Limb (tissue), 2 donors: ENCODE measurements around the gene HNF1B.
A peak's percentile ranks its signal among the peaks of the same experiment; 100 is the strongest.
"Not testable (repeated sequence)": the region's sequence is repeated elsewhere in the genome, so short reads cannot be mapped to it uniquely, and the experiment has no call there.

Experiments used
- DNase-seq, 2 donors: peaks; one replicate each; pipeline ENCODE4 v3.0.0-alpha.2; 2016; ENCODE audit errors: extremely low spot score in 2 of 2

The HNF1B gene, protein sequence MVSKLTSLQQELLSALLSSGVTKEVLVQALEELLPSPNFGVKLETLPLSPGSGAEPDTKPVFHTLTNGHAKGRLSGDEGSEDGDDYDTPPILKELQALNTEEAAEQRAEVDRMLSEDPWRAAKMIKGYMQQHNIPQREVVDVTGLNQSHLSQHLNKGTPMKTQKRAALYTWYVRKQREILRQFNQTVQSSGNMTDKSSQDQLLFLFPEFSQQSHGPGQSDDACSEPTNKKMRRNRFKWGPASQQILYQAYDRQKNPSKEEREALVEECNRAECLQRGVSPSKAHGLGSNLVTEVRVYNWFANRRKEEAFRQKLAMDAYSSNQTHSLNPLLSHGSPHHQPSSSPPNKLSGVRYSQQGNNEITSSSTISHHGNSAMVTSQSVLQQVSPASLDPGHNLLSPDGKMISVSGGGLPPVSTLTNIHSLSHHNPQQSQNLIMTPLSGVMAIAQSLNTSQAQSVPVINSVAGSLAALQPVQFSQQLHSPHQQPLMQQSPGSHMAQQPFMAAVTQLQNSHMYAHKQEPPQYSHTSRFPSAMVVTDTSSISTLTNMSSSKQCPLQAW

DNA sequence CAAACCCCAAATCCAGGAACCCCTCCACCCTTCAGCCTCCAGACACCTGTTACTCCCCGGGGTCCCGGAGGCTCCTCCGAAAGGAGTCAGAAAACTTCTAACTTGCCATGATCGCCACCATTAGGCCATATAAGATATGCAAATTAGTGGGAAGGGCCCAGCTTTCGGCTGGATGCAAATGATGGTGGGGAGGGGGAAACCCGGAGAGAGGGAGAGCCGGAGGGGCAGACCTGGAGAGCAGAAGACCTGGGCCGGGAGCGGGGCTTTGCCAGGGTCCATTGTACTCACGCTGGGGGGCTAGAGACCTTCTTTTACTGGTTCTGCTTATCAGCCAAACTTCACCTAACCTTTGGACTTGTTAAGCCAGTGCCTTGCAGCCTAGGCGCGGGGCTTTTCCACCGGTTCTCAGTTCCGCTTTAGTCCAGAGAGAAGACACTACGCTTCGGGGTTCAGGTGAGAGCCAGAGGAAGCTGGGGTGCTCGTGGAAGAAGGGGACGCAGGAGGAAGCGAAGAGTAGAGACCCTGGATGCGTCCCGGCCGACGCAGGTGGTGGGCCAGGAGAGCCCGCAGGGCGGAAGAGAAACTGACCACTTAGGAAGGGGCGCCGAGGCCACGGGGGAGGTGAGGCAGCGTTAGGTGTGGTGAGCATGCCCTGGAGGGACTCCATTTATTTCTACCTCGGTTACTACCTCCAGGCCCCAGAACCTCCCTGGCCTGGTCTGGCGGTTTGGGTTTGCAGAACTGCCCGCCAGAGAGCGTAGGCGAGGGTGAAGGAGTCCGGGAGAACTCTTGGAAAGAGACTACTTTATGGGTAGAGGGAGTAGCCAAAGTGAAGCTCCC is at the start of gene HNF1B:
Gene HNF1B, minus strand, starts transcription at position 99 of the 840 bp plus-strand sequence. CDS start 175 bp downstream, outside the sequence.
- DNase-seq: no peak

DNA sequence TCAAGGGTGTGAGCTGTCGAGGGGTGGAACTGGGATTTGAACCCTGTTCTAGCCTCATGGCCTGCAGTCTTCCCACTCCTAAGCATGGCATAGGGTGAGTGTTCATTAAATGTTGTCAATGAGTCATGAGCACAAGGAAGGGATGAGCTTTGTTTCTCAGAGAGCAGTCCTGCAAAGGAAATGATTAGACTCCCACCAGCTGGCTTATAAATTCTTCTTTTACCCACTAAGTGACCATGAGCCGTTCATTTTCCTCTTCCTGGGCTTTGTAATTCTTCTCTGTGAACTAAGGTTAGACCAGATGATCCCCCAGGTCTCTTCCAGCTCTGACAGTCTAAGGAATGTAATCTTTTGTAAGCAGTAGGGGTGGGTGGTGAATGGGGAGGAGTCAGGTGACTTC is 47.9 kb upstream of the HNF1B start:
- no peak for DNase-seq

DNA sequence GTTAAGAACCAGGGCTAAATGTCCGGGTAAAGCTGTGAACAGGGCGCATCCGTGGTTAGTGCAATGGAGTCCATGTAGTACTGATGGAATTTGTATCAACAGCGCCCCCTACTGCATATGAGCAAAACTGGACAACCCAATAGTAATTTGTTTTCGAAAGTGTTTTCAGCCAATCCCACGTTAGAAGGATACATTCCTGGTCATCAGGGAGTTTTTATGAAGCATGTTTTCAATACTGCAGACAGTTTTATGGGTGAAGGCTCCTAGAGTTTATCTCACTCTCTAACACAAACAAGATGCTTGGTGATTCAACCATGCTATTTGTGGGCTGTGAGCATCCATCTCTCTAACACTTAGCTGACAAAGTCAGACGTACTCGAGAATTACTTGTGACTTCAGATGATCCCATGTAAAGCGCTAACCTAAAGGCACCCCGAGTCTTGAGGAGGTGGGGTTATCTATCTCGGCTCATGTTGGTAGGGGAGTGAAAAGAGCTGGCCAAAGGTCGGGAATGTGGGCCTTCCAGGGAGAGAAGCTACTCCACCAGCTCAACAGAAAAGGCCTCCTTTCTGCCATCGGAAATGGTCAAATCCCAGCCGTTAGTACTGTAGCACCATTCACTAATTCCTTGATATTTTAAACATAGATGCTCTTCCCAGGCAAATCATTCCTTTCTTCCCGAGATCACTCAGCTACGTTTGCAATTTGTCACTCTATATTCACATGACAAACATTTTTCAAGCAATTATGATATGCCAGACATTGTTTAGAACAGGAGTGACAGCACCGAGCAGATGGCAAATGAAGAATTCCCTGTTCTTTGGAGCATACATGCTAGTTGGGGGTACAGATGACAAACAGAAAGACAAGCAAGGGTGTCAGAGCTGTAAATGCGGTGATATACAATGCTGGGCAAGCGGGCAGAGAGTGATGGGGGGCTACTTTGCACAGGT is 46.9 kb upstream of the HNF1B start:
- DNase-seq: no peak

DNA sequence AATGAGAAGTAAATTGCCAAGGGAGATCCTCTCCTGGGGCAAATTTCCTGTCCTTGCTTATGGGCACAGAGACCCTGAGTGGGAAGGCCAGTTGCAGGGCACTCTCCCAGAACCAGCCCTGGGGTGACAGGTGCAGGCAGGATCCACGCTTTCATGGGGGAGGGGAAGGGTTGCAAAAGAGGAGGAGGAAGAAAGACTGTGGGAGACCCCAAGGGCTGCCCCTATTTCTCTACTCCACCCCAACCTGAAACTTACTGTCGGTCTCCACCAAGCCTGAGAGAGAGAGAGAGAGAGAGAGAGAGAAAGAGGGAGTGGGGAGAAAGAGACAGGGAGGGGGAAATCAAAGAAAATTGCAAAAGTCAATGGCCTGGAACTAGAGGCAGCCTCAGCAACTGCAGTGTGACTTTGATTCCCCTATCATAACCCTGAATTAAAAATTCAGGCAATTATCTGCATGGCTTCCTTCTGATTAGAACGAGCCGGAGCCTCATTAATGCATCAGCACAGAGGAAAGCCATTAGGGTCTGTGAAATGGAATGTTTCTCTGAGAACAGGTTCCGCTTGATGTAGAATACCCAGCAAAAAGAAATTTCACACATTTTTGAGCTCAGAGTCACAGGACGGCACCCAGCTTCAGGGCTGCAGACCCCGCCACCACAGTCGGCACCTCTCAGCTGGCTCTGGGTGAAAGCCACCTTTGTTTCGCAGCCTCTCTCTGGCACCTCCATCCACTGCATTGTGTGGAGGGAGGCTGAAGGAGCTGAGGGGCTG is 45.1 kb upstream of the HNF1B start:
- DNase-seq: no peak

DNA sequence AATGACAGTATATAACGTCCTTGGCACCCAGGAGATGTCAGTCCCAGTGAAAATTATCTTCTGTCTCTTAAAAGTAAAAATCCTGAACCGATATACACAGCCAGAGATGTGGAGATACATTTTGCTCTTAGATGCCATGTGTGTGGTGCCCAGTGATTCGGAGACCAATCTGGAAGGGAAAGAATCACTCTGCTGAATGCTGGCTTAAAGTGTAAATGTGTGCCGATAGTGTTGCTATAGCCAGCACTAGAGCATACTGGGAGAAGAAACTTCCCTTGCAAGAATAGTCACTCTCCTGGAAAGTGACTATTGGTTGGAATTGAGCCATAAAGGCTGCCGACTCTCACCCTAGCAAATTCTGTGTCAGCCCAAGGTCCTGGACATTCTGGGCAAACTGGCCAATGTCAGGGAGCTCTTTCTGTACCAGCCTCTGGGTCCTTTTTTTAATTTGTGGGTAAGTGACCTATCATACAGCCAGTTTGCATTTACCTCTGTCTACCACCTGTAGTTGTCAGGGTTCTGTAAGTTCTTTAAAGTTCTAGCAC is 44.2 kb upstream of the HNF1B start:
- DNase-seq: no peak

DNA sequence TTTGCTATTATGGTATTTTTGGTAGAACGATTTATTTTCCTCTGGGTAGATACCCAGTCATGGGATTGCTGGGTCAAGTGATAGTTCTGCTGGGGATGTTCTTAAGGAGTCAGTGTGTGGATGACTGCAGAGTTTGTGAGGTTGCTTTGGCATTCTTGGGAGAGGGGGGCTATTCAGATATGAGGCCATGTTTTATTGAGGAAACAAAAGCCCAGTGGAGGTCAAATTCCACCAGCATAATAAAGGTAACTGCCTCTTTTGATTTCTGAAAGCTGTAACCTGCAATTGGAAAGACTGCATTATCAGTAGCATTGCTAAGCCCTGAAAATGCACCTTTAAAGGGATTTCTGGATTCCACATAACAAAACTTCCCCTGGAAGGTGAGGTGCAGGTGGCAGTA is 43.7 kb upstream of the HNF1B start:
- DNase-seq: no peak

DNA sequence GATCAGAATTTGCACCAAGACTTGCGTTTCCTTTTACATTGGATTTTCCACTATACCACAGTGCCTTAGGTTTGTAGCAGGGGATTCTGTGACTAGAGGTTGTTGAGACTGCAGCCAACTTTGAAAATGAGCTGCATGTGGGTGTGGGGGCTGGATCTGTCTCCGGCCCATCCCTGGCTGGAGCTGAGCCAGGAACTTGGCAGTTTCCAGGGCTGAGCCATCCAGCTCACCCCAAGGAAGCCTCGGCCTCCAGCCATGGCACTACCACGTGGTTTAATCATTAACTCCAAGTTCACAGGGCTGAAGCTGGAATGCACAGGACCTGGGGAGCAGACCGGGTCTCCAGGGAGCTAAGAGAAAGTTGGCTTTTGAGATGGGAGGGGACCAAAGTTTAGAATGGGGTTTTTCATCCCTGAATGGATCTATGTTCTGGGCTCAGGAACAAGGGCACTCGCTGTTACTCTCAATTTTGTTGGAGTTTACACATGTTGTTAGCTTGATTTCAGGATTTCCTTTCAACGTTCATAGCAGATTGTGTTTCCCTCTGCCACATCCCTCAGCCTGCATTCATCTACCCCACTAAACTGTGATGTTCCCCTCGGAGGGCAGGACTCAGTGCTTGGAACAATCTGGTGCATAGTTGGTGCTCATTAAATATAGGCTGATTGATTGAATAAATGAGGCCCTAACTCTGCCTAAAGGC is 42.3 kb upstream of the HNF1B start:
- peak; percentile 13 to 58 for DNase-seq

DNA sequence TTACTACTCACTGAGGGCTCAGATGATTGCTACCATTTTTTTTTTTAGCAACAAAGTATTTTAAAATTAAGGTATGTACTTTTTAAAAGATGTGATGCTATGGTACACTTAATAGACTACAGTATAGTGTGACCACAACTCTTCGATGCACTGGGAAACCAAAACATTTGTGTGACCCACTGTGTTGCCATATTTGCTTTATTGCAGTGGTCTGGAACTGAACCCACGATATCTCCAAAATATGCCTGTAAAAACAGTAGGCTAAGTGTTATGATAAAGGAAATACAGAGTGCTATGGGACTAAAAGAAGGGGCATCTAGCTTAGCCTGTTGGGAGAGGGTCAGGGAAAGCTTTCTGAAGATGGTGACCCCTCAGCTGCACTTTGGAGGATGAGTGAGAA is 41.6 kb upstream of the HNF1B start:
- DNase-seq: no peak

DNA sequence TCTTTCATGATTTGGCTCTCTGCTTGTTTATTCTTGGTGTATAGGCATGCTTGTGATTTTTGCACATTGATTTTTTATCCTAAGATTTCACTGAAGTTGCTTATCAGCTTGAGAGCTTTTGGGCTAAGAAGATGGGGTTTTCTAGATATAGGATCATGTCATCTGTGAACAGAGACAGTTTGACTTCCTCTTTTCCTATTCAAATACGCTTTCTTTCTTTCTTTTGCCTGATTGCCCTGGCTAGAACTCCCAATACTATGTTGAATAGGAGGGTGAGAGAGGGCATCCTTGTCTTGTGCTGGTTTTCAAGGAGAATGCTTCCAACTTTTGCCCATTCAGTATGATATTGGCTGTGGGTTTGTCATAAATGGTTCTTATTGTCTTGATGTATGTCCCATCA is 37.6 kb upstream of the HNF1B start:
- DNase-seq: not testable (repeated sequence)

DNA sequence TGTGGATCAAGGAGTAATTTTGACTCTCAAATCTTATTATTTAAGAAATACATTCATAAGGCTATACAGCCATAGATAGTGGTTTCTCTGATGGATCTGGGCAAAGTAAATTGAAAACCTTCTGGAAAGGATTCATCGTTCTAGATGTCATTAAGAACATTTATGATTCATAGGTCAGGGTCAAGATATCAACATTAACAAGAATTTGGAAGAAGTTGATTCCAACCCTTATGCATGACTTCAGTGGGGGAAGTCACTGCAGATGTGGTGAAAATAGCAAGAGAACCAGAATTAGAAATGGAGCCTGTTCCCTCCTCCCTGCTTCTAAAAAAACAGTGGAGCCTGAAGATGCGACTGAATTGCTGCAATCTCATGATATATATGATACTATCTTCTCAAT is 36.6 kb upstream of the HNF1B start:
- DNase-seq: no peak

DNA sequence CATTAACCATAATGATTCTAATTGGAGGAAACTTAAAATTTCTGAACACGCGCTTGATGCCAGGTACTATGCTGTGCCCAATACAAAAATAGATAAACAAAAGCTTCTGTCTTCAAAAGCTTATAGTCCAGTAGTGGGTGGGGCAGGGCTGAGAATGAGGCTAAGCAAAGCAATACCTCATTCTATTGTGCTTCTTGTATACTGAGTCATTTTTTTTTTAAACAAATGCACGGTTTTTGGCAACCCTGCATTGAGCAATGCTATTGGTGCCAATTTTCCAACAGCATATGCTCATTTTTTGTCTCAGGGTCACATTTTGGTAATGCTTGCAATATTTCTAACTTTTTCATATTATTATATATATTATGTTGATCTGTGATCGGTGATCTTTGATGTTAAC is 34.7 kb upstream of the HNF1B start:
- no peak for DNase-seq

DNA sequence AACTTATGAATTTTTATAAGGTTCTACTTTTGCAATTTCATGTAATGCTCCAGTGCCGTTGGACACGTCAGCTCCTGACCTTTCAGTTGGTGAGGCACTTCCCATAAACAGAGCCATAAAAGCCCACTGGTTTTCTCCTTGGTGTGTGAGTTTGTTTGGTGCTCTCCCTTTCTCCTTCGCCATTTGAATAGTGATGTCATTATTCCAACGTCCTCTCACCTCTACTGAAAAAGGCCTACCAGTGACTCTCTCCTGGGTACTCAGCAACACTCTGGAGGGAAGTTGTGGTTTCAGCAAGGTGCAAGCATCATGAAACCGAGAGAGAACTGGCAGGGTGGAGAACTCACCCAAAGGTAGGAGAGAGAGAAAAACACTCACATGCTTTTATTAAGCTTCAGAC is 29.6 kb upstream of the HNF1B start:
- no peak for DNase-seq

DNA sequence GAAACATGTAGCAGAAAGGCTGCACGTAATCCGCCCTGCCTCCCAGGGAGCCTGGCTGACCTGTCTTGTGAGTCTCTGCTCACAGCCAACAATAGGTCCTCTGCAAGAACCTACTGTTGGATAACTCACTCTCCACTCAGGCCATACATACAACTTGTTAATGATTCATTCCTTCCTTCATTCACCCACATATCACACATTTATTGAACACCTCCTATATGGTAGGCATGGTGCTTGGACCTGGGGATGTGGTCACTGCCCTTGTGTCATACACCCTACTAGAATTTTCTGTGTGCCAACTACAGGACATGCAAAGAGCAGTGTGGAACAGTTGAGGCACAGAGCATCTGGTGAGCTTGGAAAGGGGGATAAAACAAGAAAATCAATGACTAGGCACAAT is 28.1 kb upstream of the HNF1B start:
- DNase-seq: no peak

DNA sequence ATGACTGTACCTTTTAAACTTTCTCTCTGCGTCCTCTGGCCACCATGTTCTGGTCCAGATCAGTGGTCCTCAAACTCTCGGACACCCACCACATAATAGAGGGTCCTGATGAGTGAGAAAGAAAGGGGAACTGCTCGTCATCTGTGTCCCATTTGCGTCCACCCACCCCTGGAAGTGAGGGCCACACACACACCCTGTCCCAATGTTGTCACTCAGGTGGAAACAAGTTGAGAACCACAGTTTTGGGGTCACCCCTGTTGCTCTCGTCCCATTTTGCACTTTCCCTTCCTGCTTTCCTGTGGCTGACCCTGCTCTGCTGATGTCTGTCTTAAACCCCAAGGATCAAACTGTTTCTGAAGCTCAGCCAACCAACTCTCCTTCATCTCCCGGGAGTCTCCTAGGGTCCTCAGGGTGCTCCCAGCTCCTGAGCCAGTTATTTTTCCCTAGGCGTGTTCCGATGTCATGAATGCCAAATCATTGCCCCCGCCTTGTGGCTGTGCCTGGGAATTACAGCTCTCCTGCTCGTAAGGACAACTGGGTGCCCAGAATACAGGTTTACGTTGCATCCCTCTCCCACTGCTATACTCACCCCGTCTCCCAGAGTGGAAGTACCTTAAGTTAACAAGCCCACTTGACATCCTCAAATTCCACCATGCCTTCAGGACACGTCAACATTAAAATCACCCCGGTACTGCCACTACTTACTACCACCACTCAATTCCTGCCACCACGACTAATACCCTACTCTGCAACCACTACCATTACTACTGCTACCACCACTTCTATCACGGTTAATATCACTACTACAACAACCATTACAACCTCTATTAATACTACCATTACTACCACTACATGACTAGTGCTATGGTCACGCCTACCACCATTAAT is 26.0 kb upstream of the HNF1B start:
- peak in 1 of 2 donors; percentile 50 for DNase-seq

DNA sequence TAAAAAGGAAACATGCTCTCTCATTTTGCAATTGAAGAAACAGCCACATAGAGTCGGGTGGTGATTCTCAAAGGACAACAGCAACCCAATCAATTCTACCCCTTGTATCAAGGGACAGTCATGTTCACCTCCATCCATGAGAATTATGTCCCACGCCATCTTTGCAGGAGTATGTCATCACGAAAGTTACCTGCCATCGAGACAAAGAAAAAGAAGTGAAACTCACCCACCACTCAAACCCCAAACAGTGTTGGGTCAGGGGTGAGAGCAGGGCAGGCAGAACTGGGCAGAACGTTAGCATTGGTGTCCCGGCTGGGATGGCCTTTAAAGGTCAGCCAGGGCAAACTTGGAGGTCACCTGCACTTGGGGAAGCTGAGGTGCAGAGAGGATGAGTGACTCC is 24.2 kb upstream of the HNF1B start:
- no peak for DNase-seq

DNA sequence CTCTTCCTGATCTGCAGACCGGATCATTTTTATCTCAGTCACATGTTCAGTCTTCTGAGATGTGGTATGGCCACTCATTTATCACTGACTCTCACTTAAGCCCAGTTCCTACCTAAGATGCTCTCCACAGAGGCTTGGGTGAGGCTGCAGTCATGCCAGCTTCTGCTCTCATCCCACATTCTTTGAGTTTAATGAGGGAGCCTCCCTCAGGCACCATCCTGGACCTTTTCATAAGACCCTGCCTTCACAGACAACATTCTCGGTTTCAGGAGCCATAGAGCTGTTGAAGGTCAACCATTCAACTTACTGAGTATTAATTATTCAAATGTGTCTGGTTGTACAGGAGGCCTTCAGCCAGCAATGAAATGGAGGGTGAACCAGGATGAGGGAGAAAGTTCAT is 23.6 kb upstream of the HNF1B start:
- DNase-seq: no peak

DNA sequence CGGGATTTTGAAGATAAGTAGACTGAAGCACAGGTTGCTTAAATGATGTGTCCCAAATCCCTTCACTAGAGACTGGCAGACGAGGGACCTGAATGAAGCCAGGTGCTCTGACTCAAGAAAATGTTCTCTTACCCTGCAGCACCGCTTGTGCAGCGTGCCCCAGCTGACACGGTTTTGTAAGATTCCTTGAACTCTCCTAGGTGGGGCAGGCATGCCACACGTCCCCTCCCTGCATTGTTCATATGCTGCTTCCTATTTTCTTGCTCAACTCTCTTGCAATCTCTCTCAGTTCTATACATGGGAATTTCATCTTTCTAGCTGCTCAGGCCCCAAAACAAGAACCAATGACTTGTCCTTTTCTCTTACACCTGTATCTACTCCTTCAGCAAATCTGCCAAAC is 22.1 kb upstream of the HNF1B start:
- DNase-seq: no peak

DNA sequence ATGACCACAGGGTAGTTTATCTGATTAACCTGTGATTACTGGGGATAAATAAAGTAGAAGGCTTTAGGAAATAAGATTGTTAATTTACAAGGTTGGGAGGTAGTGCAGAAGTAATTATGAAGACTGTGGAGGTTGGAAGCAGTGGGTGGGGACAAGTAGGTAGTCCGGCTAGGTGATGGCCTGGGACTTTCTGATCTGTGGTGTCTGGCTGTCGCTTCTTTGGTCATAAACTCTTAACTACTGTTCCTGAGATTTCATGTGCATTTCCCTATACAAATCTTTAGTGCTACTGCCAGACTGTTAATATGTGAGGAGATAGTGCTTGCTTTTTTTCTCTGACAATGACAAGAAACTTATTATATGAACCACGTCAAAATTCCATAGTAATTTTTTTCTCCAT is 19.5 kb upstream of the HNF1B start:
- no peak for DNase-seq

DNA sequence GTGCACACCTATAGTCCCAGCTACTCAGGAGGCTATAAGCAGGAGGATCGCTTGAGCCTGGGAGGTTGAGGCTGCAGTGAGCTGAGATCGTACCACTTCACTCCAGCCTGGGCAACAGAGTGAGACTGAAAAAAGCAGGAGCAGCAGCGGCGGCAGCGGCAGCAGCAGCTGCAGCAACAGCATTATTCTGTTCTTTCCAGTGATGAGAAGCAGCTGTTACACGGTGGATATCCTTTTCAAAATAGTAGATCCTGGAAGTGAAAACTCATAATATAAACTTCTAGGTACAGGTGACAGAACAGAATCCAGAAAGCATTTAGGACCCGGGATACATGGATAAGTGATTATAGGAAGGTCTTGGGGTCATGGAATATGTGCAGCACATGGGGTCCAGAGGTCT is 17.8 kb upstream of the HNF1B start:
- DNase-seq: peak in 1 of 2 donors; percentile 15
